ENCODE measurements around the gene NRGN.

- TF ChIP-seq CEBPB (IDR thresholded peaks at IDR 0.05) (no peak), TEAD4 (IDR thresholded peaks at IDR 0.05) (no peak), TAF1 (IDR thresholded peaks at IDR 0.05; ENCODE audit: low read depth) (no peak), RAD21 (IDR thresholded peaks at IDR 0.05; ENCODE audit: low read depth) (no peak), REST (IDR thresholded peaks at IDR 0.05; ENCODE audit: low read depth) (no peak), CREB1 (IDR thresholded peaks at IDR 0.05; ENCODE audit: low read depth) (no peak), TCF12 (IDR thresholded peaks at IDR 0.05; ENCODE audit: low read depth) (no peak), EP300 (IDR thresholded peaks at IDR 0.05; ENCODE audit: borderline replicate concordance) (no peak), USF1 (IDR thresholded peaks at IDR 0.05) (no peak), YY1 (IDR thresholded peaks at IDR 0.05; ENCODE audit: low read depth) (no peak), ZBTB7A (IDR thresholded peaks at IDR 0.05; ENCODE audit: low read depth) (no peak), NFIC (IDR thresholded peaks at IDR 0.05) (no peak), FOXM1 (IDR thresholded peaks at IDR 0.05; ENCODE audit: borderline replicate concordance, low read depth) (no peak)
- TF ChIP-seq, protein P1, sequence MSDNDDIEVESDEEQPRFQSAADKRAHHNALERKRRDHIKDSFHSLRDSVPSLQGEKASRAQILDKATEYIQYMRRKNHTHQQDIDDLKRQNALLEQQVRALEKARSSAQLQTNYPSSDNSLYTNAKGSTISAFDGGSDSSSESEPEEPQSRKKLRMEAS (IDR thresholded peaks at IDR 0.05): no peak
These were observed 21.7 kb upstream of the NRGN start for GRCh38 chr11:124717786-124718651.
